H9 (cell line): ENCODE data around the gene GALNS. TPM values are rescaled to one million over a fixed set of nuclear protein-coding genes. Genes with fewer than 3 reads are reported as not detected.

Source experiments
- DNase-seq: peaks from one replicate; pipeline ENCODE4 v3.0.0-alpha.2; 2017
- H2AFZ ChIP-seq: one replicate; pipeline ENCODE4 v1.6.1; 2013; ENCODE audit warnings: mild to moderate bottlenecking, low read length, control low read depth, moderate library complexity
- H2AK5ac ChIP-seq: 2 replicates; pipeline ENCODE4 v1.6.1; 2013; ENCODE audit warnings: low read length, control low read depth, mixed read lengths; ENCODE audit not compliant: insufficient read length
- H2BK120ac ChIP-seq: one replicate; pipeline ENCODE4 v1.6.1; 2013; ENCODE audit warnings: low read depth, mild to moderate bottlenecking, low read length, control low read depth, inconsistent platforms; ENCODE audit not compliant: poor library complexity, severe bottlenecking
- H2BK12ac ChIP-seq: 2 replicates; pipeline ENCODE4 v1.6.1; 2013; ENCODE audit warnings: low read length, control low read depth, mixed read lengths, low read depth; ENCODE audit not compliant: insufficient read length
- H2BK15ac ChIP-seq: 2 replicates; pipeline ENCODE4 v1.6.1; 2013; ENCODE audit warnings: low read depth, low read length, control low read depth
- H2BK20ac ChIP-seq: one replicate; pipeline ENCODE4 v1.6.1; 2013; ENCODE audit warnings: low read depth, mild to moderate bottlenecking, low read length, control low read depth, inconsistent platforms; ENCODE audit not compliant: poor library complexity, severe bottlenecking
- H2BK5ac ChIP-seq: 2 replicates; pipeline ENCODE4 v1.6.1; 2013; ENCODE audit warnings: low read length, control low read depth, mixed read lengths; ENCODE audit not compliant: insufficient read length
- H3K14ac ChIP-seq: 2 replicates; pipeline ENCODE4 v1.6.1; 2013; ENCODE audit warnings: low read length, control low read depth; ENCODE audit not compliant: insufficient read depth
- H3K18ac ChIP-seq: 2 replicates; pipeline ENCODE4 v1.6.1; 2013; ENCODE audit warnings: low read depth, mild to moderate bottlenecking, mixed read lengths, low read length, control low read depth; ENCODE audit not compliant: insufficient read length
- H3K23ac ChIP-seq: 2 replicates; pipeline ENCODE4 v1.6.1; 2013; ENCODE audit warnings: low read length, control low read depth, mixed read lengths, low read depth; ENCODE audit not compliant: insufficient read length
- H3K23me2 ChIP-seq: 2 replicates; pipeline ENCODE4 v1.6.1; 2013; ENCODE audit warnings: low read depth, mild to moderate bottlenecking, mixed read lengths, low read length, control low read depth; ENCODE audit not compliant: insufficient read length, poor library complexity, severe bottlenecking
- H3K27ac ChIP-seq: 2 replicates; pipeline ENCODE4 v1.5.1; 2013; ENCODE audit warnings: low read length, control low read depth, mixed read lengths, low read depth; ENCODE audit not compliant: insufficient read length
- H3K27me3 ChIP-seq: 2 replicates; pipeline ENCODE4 v1.6.1; 2013; ENCODE audit warnings: low read length, control low read depth, inconsistent platforms; ENCODE audit not compliant: insufficient read depth
- H3K4ac ChIP-seq: 2 replicates; pipeline ENCODE4 v1.6.1; 2013; ENCODE audit warnings: low read depth, mild to moderate bottlenecking, control low read depth, inconsistent platforms, low read length, moderate library complexity
- H3K4me1 ChIP-seq: 2 replicates; pipeline ENCODE4 v1.6.1; 2013; ENCODE audit warnings: low read length, control low read depth, inconsistent platforms; ENCODE audit not compliant: insufficient read depth
- H3K4me2 ChIP-seq: 2 replicates; pipeline ENCODE4 v1.6.1; 2013; ENCODE audit warnings: low read length, control low read depth, mixed read lengths; ENCODE audit not compliant: insufficient read length, insufficient read depth
- H3K56ac ChIP-seq: 2 replicates; pipeline ENCODE4 v1.6.1; 2013; ENCODE audit warnings: low read depth, mild to moderate bottlenecking, mixed read lengths, low read length, control low read depth; ENCODE audit not compliant: insufficient read length
- H3K79me1 ChIP-seq: 2 replicates; pipeline ENCODE4 v1.6.1; 2013; ENCODE audit warnings: low read depth, mild to moderate bottlenecking, moderate library complexity, low read length, control low read depth, inconsistent platforms; ENCODE audit not compliant: insufficient read depth, poor library complexity, severe bottlenecking
- H3K79me2 ChIP-seq: 2 replicates; pipeline ENCODE4 v1.6.1; 2013; ENCODE audit warnings: low read length, control low read depth, inconsistent platforms; ENCODE audit not compliant: insufficient read depth
- H3K9ac ChIP-seq: 2 replicates; pipeline ENCODE4 v1.6.1; 2013; ENCODE audit warnings: low read length, control low read depth, mixed read lengths; ENCODE audit not compliant: insufficient read length; ENCODE audit errors: extremely low read depth
- H3K9me3 ChIP-seq: one replicate; pipeline ENCODE4 v1.6.1; 2013; ENCODE audit warnings: low read depth, low read length, inconsistent platforms; ENCODE audit not compliant: control insufficient read depth
- H3T11ph ChIP-seq: one replicate; pipeline ENCODE4 v1.6.1; 2013; ENCODE audit warnings: mild to moderate bottlenecking, low read length, control low read depth, inconsistent platforms
- H4K20me1 ChIP-seq: one replicate; pipeline ENCODE4 v1.6.1; 2013; ENCODE audit not compliant: control insufficient read depth, insufficient read length, insufficient read depth
- H4K5ac ChIP-seq: 2 replicates; pipeline ENCODE4 v1.6.1; 2013; ENCODE audit warnings: low read depth, mild to moderate bottlenecking, mixed read lengths, low read length, control low read depth; ENCODE audit not compliant: insufficient read length
- H4K8ac ChIP-seq: replicated peaks from 2 replicates; pipeline ENCODE4 v1.6.1; 2013; ENCODE audit warnings: low read length, control low read depth, mixed read lengths, low read depth; ENCODE audit not compliant: insufficient read length
- H4K91ac ChIP-seq: 2 replicates; pipeline ENCODE4 v1.6.1; 2013; ENCODE audit warnings: low read depth, mild to moderate bottlenecking, moderate library complexity, mixed read lengths, low read length, control low read depth; ENCODE audit not compliant: insufficient read length
- H3K27ac Mint-ChIP-seq, 3 experiments: 2 replicates in 2 of 3; 3 replicates in 1 of 3; pipeline ENCODE4 v1.8.0; 2020 to 2021; ENCODE audit warnings: mixed read lengths in 3 of 3, mild to moderate bottlenecking in 1 of 3, moderate library complexity in 1 of 3
- H3K27me3 Mint-ChIP-seq: 2 replicates; pipeline ENCODE4 v1.8.0; 2021; ENCODE audit warnings: low read depth, mild to moderate bottlenecking, moderate library complexity, mixed read lengths
- H3K36me3 Mint-ChIP-seq, 3 experiments: 2 replicates in 2 of 3; 3 replicates in 1 of 3; pipeline ENCODE4 v1.8.0; 2020 to 2021; ENCODE audit warnings: low read depth in 3 of 3, mixed read lengths in 3 of 3; ENCODE audit not compliant: insufficient read depth in 1 of 3
- H3K4me1 Mint-ChIP-seq, 2 experiments: 2 replicates each; pipeline ENCODE4 v1.8.0; 2020; ENCODE audit warnings: mixed read lengths in 2 of 2
- H3K4me3 Mint-ChIP-seq, 2 experiments: 2 replicates in 1 of 2; 3 replicates in 1 of 2; pipeline ENCODE4 v1.8.0; 2020 to 2021; ENCODE audit warnings: mild to moderate bottlenecking in 2 of 2, mixed read lengths in 2 of 2, moderate library complexity in 1 of 2
- H3K9me3 Mint-ChIP-seq, 2 experiments: 2 replicates in 1 of 2; 3 replicates in 1 of 2; pipeline ENCODE4 v1.8.0; 2020; ENCODE audit warnings: mild to moderate bottlenecking in 2 of 2, mixed read lengths in 2 of 2, moderate library complexity in 1 of 2
- CTCF ChIP-seq: fragments of 200-600 bp; sonication (generic); conservative IDR thresholded peaks from 3 replicates; pipeline ENCODE4 v1.8.0; 2021; ENCODE audit warnings: antibody characterized with exemption, mild to moderate bottlenecking
- WGBS: extraction: QIAGEN DNeasy Blood & Tissue Kit; methylation state at CpG from one replicate; pipeline ENCODE4 v1.1.7; 2013; ENCODE audit warnings: missing lambda C conversion rate, low lambda C conversion rate, mixed read lengths; ENCODE audit not compliant: insufficient read length; ENCODE audit errors: extremely low coverage; 5-methylcytosine and 5-hydroxymethylcytosine counted together
- total RNA-seq: library from RNA; stranded (reverse); gene quantifications from 2 replicates; pipeline ENCODE4 v1.2.1, GENCODE V29; 2021

GALNS gene
- total RNA-seq, 1 experiment from 2014 or later: 20.3 TPM

- no peaks in the 10 kb centered on the region for H3K27me3 Mint-ChIP-seq
- no peaks in the 10 kb centered on the region for H3K79me2 ChIP-seq
- H3K4me1 Mint-ChIP-seq: peaks cover 5 to 12% of the 10 kb centered on the region in 2 experiments; a peak in 3 of 4 replicates
Measured at GRCh38 chr16:88851616-88852015, 5.1 kb downstream of the GALNS start.

More at GRCh38 chr16:88851616-88852015, 5.1 kb downstream of the GALNS start:
- Histone ChIP-seq H2AFZ (no peak overlapping the region), H3K4ac (no peak overlapping the region), H3K79me1 (no peaks in the 10 kb centered on the region), H3K9ac (no peak overlapping the region), H4K5ac (no peak overlapping the region), H3K4me1 (no peaks in the 10 kb centered on the region), H3K9me3 (no peaks in the 10 kb centered on the region), H2BK120ac (no peak overlapping the region), H4K91ac (no peak overlapping the region), H4K20me1 (no peaks in the 10 kb centered on the region), H3K4me2 (no peak overlapping the region), H3K18ac (no peak overlapping the region), H3K27me3 (no peaks in the 10 kb centered on the region), H2AK5ac (no peak overlapping the region), H3T11ph (no peak overlapping the region), H3K56ac (no peak overlapping the region), H4K8ac (no peak overlapping the region), H2BK5ac (no peak overlapping the region), H2BK12ac (no peak overlapping the region), H2BK20ac (no peak overlapping the region), H3K27ac (no peak overlapping the region), H2BK15ac (no peak overlapping the region), H3K14ac (no peak overlapping the region), H3K23ac (no peak overlapping the region), H3K23me2 (peaks cover 4% of the 10 kb centered on the region)
- WGBS: no CpG with 5 or more reads among the region's 19 CpGs
- peaks cover 8 to 19% (median 12%) of the 10 kb centered on the region in 3 experiments for H3K36me3 Mint-ChIP-seq
- H3K27ac Mint-ChIP-seq: no peak overlapping the region
- peaks cover 0 to 6% of the 10 kb centered on the region in 2 experiments; a peak in 2 of 5 replicates for H3K9me3 Mint-ChIP-seq
- H3K4me3 Mint-ChIP-seq: no peak overlapping the region
- DNase-seq: no peak
- TF ChIP-seq CTCF: no peak
